Caki2 (cell line): Measurements from ENCODE around the gene USP12. TPM values are rescaled to one million over a fixed set of nuclear protein-coding genes. Genes with fewer than 3 reads are reported as not detected.
"Not testable (repeated sequence)": the region's sequence is repeated elsewhere in the genome, so short reads cannot be mapped to it uniquely, and the experiment has no call there.

Source experiments
- DNase-seq: peaks from one replicate; pipeline ENCODE4 v3.0.0-alpha.2; 2015; ENCODE audit warnings: low read depth
- in situ Hi-C: cut with HindIII; loops from 2 replicates; pipeline ENCODE4 v1.10.0; 2016; ENCODE audit warnings: low sequenced_read_pairs, low pct_unique_long_range_greater_than_20kb, mixed read lengths
- total RNA-seq: library from RNA; depleted of rRNA; stranded (reverse); fragments of >200 nt; shearing (Covaris generic); gene quantifications from 2 replicates; pipeline ENCODE4 v1.2.3, GENCODE V29; 2014; ENCODE audit warnings: low replicate concordance; rRNA removed

USP12 gene
- 5.8 and 6.6 TPM in 2 replicates for total RNA-seq

- in situ Hi-C loops = no loop called here
- DNase-seq = no peak
Observed at GRCh38 chr13:27171244-27171826, at the start of gene USP12. TSS of gene USP12 (minus strand) at chr13:27171811. CDS start at chr13:27171639, 172 bp downstream.

GRCh38 chr13:27219611-27220010, 48.0 kb upstream of the USP12 start:
- no peak for DNase-seq
- in situ Hi-C loops = no loop called here

GRCh38 chr13:27218861-27219260, 47.2 kb upstream of the USP12 start:
- in situ Hi-C loops, DNase-seq: not testable (repeated sequence)

- DNase-seq, in situ Hi-C loops: not testable (repeated sequence)
Observed at GRCh38 chr13:27217791-27218190, 46.2 kb upstream of the USP12 start.

GRCh38 chr13:27213386-27213785, 41.8 kb upstream of the USP12 start:
- in situ Hi-C loops, DNase-seq: not testable (repeated sequence)

- in situ Hi-C loops = no loop called here
- peak; percentile 36 for DNase-seq
Observed at GRCh38 chr13:27211771-27212364, 40.3 kb upstream of the USP12 start.

- DNase-seq = no peak
- in situ Hi-C loops = no loop called here
Observed at GRCh38 chr13:27211271-27211670, 39.7 kb upstream of the USP12 start.

- in situ Hi-C loops = no loop called here
- no peak for DNase-seq
Observed at GRCh38 chr13:27208514-27208913, 36.9 kb upstream of the USP12 start.

GRCh38 chr13:27203854-27204253, 32.2 kb upstream of the USP12 start:
- DNase-seq = no peak

GRCh38 chr13:27203186-27203585, 31.6 kb upstream of the USP12 start:
- in situ Hi-C loops = no loop called here
- no peak for DNase-seq

More at GRCh38 chr13:27203854-27204253, 32.2 kb upstream of the USP12 start:
- in situ Hi-C loops = no loop called here

GRCh38 chr13:27201661-27202060, 30.1 kb upstream of the USP12 start:
- in situ Hi-C loops = no loop called here
- no peak for DNase-seq

GRCh38 chr13:27200413-27201070, 28.9 kb upstream of the USP12 start:
- in situ Hi-C loops = no loop called here
- DNase-seq = no peak

- no peak for DNase-seq
- in situ Hi-C loops = no loop called here
Observed at GRCh38 chr13:27199696-27200095, 28.1 kb upstream of the USP12 start.

GRCh38 chr13:27199211-27199610, 27.6 kb upstream of the USP12 start:
- DNase-seq = no peak
- in situ Hi-C loops = no loop called here

GRCh38 chr13:27194895-27195764, 23.5 kb upstream of the USP12 start:
- in situ Hi-C loops = no loop called here
- DNase-seq = peak; percentile 91

GRCh38 chr13:27194209-27194608, 22.6 kb upstream of the USP12 start:
- DNase-seq = no peak
- in situ Hi-C loops = no loop called here

- DNase-seq = no peak
- in situ Hi-C loops = no loop called here
Observed at GRCh38 chr13:27193496-27193895, 21.9 kb upstream of the USP12 start.

- in situ Hi-C loops = no loop called here
- no peak for DNase-seq
Observed at GRCh38 chr13:27192973-27193372, 21.4 kb upstream of the USP12 start.

GRCh38 chr13:27192367-27192766, 20.8 kb upstream of the USP12 start:
- in situ Hi-C loops = not testable (repeated sequence)
- DNase-seq = peak; percentile 39
